ENCODE measurements around the gene NAB1.
A peak's percentile ranks its signal among the peaks of the same experiment; 100 is the strongest.
"Not testable (repeated sequence)": the region's sequence is repeated elsewhere in the genome, so short reads cannot be mapped to it uniquely, and the experiment has no call there.

NAB1 gene

DNA sequence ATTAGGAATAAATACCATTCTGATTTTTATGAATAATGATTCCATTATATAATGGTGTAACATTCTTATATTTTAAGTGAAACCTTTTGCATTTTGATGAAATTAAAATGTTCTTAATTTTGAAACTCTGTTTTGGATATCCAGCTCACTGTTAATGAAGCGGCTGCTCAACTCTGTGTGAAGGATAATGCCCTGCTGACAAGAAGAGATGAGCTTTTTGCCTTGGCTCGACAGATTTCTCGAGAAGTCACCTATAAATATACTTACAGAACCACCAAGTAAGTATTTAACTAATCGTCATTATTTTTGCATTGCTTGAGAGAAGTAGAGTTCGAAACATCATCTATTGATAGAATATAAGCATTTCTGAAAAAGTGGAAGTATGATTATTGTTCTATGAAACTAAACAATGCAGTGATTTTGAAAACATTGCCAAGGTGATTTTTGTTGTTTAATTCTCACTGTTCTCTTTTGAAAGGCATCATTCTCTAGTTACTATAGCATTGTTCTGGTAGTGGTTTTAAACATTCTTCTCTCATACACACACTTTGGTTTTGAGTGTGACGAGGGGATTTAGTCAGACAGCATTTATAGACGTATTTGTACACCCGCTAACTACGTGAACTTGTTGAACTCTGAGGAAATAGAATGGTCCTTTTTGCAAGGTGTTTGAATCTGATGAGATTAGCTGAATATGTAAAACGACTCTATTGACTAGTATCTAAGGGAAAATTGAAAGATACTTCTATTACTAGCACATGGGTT, 21.5 kb downstream of the NAB1 start:
- DNase-seq (ENCODE audit: low read depth in 1 of 2, low spot score in 1 of 2): no peak

DNA sequence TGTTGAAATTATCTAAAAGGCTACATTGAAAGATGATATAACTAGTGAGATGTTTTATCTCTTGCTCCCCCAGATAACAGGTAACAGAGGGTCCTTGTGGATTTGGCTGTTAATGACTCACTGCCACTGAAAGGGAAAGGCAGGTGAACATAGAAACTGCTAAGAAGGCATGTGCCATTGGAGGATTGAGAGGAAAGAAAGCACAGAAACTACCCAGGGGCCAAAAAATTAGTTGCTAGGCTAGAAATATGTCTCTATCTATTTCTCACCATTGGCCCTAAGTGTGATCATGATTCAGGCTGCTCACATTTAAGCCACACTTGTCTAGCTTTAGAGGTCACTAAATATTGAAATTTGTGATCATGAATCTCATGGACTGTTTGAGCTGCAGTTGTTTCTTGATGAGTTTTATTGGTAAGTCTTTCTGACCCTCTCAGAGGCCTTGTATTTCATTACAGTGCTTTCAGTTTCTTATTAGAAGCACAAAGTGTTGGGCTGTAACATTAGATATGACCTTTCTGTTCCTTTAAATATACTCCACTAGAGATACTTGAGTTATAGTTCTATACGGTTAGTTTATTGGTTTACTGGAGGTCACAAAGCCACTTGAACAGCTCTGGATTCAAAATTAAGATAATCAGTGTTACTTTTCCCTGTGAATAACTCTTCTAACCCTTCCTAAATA, 26.2 kb downstream of the NAB1 start:
- DNase-seq (ENCODE audit: low read depth in 1 of 2, low spot score in 1 of 2): no peak

DNA sequence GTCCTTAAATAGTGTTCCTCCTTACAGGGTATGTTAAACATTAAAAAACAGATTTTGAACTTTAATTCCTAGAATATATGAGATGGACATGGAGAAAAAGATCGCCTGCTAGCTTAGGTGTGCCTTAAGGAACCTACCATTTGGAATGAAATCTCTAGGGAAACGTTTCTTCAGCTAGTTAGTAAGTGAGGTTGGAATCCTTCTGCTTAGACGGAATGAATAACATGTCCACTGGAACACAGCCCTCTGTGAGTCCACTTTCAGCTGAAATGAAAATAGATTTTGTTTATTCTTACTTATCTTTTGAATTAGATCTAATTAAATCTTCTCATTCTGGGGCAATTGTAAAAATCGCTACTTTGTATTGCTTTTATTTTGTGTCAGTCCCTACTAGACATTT, 28.4 kb downstream of the NAB1 start:
- no peak for DNase-seq (ENCODE audit: low read depth in 1 of 2, low spot score in 1 of 2)

DNA sequence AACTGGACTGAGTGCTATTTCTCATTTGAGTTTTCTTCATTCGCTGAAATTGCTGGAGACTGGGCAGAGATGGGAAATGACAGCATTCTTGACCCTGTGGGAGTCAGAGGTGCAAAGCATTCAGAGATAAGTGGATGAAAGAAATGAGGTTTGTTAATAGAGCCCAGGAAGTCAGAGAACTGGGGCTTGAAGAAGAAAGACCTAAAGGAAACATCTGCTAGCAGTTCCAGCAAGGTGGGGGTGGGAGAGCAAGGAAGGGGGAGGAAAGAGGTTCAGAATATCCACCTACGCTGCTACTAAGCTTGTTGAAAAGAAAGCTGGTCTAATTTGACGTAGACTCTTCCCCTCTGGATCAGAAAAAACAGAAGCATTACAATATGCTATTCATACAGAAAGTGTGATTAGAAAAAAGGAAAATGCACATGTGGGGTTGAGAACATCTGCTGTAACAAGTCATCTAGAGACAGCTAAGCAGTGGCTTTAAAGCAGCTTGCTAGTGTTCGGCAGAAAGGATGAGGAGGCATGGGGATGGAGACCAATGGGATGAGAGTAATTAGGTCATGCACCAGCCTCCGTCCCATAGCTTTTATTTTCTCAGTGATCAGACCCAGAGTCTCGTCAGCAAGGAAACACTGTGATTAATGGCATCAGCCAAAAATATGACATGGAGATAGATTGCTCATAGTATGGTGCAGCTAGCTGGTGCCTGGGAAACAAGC, 29.7 kb downstream of the NAB1 start:
- DNase-seq (ENCODE audit: low read depth in 1 of 2, low spot score in 1 of 2): peak in 1 of 2 donors; percentile 57

DNA sequence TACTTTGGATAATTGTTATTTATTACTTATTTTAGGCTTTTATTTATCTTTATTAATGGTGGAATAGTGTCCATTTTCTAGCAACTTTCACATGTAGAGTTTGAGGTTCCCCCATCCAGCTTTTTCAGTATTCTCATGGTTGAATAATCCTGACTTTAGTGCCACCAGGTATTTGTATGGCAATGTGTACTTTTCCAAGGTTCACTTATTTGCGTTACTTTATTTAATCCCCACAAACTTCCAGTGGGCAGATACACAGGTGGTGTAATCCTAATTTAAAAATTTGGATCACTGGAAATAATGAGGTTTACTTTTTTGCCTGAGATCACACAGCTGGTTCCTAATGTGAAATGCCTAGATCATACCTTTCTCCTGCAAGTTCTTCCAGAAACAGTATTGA, 30.5 kb downstream of the NAB1 start:
- no peak for DNase-seq (ENCODE audit: low read depth in 1 of 2, low spot score in 1 of 2)

DNA sequence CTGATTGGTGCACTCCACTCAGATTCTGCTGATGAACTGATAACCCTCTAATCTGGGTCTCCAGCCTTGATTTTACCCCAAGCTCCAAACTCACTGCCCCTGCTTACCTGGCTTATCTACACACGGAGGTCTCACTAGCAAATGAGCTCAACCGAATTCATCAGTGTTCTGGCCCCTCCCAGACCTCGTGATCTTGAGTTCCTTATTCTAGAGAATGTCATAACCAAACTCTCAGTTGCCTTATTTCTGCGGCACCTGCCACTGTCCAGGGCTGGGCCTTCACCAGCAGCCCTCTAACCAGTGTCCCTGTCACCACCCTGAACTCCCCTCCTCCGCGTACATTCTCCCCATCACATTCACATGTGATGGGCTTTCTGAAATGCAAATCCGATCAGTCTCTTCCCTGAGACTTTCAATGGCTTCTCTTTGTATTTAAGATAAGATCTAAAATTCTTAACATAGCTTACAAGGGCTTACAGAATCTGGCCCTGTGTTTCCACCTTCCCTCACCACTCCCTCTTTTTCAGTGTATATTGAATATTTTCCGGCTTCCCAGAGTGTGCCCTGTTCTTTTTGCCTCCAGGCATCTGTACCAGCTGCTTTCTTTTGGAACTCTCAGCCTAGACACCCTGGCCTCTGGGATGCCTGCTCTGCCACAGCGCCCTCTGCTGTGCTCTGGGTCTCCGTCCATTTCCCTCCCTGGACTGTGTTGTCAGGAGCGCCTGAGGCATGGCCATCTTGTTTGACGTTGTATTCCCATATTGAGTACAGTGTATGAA, 31.1 kb downstream of the NAB1 start:
- no peak for DNase-seq (ENCODE audit: low read depth in 1 of 2, low spot score in 1 of 2)

DNA sequence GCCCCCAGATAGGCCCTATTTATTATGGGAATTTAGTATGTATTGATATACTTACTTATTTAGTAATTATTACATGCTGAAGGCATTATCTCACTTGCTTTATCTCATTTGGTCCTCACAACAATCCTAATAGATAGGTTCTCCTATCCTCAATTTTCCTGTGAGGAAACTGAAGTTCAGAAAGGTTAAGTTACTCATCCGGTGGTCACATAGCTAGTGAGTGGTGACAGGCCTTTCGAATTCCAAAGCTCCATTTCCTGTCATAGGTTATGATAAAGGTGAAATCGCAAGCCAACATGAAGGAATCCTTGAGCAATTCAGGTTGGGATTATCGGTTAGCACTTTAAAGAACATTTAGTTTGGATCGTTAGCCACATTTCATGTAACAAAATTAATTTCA, 33.3 kb downstream of the NAB1 start:
- DNase-seq (ENCODE audit: low read depth in 1 of 2, low spot score in 1 of 2): no peak

DNA sequence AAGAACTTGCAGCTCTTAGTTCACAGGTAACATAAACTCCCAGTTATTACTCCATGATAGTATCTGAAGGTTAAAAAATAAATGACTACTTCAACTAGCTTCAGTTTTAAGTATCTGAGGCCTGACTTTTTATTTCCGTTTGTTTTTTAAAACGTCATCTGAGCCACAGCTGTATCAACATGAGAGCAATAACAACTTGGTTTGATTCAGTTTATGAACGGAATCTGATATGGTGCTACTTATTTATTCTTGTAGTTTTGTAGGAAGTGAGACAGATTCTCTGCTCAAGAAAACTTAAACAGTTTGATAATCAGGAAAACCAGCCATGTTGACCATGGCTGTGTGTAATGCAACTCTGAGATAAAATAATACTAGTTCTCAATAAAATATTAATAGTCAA, 34.9 kb downstream of the NAB1 start:
- DNase-seq (ENCODE audit: low read depth in 1 of 2, low spot score in 1 of 2): no peak

DNA sequence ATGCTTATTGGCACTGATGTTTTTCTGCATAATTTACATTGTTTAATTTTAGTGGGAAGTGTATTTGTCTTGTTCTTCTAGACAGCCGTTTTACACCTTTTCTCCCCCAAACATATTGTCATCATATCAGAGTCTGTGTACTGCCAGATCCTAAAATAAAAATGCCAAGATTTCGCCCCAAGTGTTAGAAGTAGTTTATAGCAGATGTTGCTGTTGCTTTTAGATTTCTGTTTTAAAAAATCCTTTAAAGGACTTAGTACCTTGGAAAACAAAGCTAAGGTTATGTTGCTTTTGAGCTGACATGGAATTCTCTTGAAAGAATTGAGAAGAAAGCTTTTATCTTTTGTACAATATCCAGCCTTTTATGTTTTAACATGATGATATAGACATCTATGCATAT, 36.0 kb downstream of the NAB1 start:
- no peak for DNase-seq (ENCODE audit: low read depth in 1 of 2, low spot score in 1 of 2)

DNA sequence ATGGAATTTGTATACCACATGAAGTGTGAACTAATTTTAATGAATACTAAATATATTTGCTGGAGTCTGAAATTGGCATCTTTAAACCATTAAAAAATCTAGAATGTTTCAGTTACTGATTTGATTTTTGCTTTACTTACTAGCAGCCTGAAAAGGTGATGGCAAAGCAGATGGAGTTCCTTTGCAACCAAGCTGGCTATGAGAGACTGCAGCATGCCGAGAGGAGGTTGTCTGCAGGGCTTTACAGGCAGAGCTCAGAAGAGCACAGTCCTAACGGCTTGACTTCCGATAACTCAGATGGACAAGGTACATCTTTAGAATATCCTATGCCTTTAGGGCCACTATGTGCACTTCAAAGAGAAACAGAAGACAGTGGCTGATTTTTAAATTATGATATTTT, 36.5 kb downstream of the NAB1 start:
- no peak for DNase-seq (ENCODE audit: low read depth in 1 of 2, low spot score in 1 of 2)

DNA sequence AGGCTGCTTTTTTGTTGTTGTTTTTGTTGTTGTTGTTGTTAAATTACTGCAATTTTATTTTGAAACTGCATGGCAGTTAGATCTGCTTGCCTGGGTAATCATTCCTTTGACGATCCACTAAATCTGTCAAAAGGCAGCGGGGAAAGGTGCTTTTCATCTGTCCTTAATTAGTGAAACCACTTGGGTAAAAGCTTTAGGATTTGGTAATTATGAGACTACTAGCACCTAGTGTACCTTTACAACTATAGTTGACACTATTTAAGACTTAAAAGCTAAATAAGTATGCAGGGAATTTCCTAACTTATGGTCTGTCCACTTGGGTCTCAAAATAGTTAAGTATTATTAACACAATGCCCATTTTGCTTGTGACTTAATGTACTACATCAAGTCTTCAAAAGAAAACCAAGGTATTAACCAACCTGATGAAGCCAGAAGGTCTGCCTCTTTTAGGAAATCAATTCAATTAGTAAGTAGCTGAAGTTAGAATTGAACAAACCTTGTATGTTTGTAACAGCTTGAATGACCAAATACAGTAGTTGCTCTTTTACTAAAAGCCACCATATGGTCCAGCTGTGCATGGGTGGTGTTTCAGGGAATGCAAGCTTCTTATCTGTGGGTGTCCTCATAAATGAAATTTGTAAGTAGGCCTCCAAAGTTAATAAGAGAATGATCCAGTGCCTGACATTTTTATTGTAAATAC, 44.8 kb downstream of the NAB1 start:
- no peak for DNase-seq (ENCODE audit: low read depth in 1 of 2, low spot score in 1 of 2)

DNA sequence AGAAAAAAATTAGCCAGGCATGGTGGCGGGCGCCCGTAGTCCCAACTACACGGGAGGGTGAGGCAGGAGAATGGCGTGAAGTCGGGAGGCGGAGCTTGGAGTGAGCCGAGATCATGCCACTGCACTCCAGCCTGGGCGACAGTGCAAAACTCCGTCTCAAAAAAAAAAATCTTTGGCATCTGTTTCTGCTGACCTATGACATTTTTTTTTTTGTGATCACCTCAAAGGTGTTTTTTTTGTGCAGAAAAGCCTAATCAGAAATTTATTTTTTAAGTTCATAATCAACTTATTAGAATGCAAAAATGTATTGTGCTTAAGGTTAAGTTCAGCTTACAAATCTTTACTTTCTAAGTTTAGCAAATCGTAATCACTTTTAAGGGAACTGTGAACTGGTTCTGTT, 45.6 kb downstream of the NAB1 start:
- DNase-seq (ENCODE audit: low read depth in 1 of 2, low spot score in 1 of 2): no peak

DNA sequence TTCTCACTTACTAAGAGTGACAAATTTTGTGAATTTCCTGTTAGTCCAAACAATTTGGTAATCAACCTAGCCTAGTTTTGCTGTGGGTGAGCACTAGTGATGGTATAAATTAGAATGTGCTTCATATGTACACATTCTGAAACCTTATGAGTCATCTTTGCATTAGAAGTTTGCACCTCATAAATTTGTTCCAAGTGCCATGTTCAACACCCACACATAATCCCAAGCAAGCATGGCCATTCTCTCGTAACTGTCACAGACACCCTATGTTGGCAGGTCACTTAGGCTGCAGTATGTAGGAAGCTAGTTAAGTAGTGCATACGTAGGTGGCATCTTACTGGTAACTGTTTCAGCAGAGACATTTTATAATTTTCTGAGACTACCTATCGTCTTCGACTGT, 46.9 kb downstream of the NAB1 start:
- peak in 1 of 2 donors; percentile 50 for DNase-seq (ENCODE audit: low read depth in 1 of 2, low spot score in 1 of 2)

DNA sequence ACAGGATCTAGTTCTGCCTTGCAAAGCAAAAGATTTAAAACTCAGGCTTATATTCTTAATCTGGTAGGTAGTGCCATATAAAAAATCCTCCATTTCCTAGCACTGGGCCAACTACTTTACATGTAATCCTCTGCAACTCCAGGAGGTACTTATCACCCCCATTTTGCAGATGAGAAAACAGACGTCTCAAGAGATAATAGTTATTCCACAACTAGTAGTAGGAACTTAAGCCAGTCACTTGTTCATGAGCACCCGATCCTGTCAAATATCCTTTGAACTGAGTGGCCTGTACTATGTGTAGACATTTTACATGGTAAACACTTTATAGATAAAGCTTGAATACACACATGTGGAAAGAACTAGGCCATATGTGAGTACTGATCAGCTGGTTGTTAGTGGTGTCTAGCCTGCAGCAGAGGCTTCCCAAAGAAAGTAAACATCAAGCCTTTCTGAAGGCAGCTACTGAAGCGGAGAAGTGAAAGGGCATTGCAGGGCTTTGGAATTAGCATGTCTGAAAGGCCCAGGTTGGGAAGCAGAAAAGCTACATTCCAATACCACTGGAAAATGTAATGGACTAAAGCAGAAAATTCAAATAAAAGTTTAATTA, 48.0 kb downstream of the NAB1 start:
- no peak for DNase-seq (ENCODE audit: low read depth in 1 of 2, low spot score in 1 of 2)

DNA sequence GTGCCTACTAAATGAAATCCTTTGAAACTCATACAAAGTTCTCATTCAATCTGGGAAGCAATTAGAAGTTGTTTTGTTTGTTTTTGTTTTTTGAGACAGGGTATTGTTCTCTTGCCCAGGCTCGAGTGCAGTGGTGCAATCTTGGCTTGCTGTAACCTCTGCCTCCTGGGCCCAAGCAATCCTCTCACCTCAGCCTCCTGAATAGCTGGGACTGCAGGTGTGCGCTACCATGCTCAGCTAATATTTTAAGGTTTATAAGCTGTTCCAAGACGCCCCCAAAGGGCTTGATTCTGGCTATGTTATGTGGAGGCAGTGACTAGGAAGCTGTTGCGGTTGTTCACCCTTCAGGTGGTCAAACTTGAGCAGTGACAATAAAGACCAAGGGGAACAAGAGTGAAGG, 48.5 kb downstream of the NAB1 start:
- no peak for DNase-seq (ENCODE audit: low read depth in 1 of 2, low spot score in 1 of 2)

DNA sequence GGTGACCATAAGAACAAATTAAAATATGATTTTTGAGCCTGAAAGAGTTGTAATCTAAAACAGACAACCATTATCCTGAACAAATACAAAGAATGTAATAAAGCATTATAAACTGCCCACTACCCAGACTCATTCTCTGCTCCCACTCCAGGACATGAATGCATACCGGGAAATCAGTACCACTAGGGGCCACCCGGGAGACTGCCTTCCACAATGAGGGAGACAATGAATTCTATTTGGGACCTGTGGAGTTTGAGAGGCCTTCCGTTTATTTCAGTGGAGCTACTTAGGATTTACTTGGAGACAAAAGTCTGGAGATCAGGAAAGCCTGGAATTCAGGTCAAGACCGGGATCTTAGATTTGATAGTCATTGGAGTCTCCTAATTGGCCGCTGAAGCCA, 50.0 kb downstream of the NAB1 start:
- DNase-seq (ENCODE audit: low read depth in 1 of 2, low spot score in 1 of 2): no peak

DNA sequence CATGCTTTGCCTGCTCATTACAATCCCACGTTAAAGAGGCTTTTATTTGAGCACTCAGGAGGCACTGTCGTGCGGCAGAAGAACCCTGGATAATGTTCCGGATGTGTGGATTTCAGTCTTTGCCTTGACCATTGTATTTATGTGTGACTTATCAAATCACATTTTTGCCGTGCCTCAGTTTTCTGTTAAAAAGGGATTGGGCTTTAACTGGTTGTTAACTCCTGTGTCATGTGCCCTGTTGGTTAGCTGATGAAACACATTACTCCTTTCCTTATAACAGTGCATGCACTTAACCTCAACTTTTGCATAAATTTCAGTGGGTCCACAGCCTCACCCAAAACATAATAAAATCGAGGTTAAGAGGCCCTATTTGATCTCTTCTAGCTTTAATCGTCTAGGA, 52.7 kb downstream of the NAB1 start:
- DNase-seq (ENCODE audit: low read depth in 1 of 2, low spot score in 1 of 2): no peak

DNA sequence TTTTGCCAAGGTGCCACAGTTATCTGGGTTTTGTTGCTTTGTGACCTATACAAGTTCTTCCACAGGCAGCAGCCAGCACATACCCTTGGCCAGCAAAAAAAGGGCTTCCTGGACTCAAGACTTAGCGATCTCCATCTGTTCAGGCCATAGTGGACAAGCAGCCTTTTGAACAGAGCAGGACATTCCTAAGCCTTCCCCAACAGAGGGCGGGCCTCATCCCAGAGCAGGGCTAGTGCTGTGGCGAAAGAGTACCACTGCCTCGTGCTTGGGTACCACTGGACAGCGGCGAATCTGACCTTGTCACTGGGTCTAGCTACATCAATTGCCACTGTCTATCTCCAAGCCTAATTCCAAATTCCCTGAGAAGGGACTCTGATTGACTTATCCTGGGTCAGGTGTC, 56.4 kb downstream of the NAB1 start:
- no peak for DNase-seq (ENCODE audit: low read depth in 1 of 2, low spot score in 1 of 2)

DNA sequence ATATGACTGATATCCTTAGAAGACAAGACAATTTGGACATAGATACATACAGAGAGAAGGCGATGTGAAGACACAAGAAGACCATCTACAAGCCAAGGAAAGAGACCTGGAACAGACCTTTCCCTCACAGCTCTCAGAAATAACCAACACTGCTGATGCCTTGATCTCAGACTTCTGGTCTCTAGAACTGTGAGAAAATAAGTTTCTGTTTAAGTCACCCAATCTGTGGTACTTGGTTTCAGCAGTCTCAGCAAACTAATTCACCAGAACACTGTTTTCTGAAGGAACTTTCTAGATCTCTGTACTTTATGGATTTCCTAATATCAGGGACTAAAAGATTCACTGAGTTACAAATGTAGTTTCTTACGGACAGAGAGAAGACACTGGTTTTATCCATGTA, 58.8 kb downstream of the NAB1 start:
- DNase-seq (ENCODE audit: low read depth in 1 of 2, low spot score in 1 of 2): no peak

DNA sequence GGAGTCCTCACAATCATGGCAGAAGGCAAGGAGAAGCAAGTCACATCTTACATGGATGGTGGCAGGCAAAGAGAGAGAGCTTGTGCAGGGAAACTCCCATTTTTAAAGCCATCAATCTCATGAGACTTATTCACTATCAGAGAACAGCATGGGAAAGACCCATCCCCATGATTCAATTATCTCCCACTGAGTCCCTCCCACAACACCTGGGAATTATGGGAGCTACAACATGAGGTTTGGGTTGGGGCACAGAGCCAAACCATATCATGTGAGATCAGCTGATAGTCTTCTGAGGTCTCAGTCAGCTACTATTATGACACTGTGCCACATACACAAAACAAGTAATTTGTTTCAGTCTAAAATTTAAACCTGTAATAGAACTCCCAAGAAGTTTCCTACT, 59.8 kb downstream of the NAB1 start:
- DNase-seq (ENCODE audit: low read depth in 1 of 2, low spot score in 1 of 2): not testable (repeated sequence)

DNA sequence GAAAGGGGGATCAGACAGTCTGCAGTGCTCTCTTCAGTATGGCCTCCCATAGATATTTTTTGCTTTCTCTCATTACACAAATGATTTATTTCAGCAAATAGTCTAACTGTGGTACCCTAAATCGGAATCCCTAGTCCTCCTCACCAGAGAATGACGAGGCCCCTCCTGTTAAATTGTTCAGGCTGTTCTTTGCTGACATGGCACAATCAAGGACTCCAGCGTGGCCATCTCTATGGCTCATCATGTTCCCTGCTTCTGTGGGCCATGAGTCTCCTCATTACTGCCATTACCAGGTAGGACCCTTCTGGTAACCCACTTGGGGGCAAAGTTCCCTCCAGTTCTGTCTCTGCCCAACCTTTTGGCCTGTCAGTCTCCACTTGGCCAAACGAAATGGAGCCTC, 62.2 kb downstream of the NAB1 start:
- no peak for DNase-seq (ENCODE audit: low read depth in 1 of 2, low spot score in 1 of 2)
